Prostate gland (tissue), 2 donors: ENCODE measurements around the gene SMYD5.

Experiments used
- POLR2AphosphoS5 ChIP-seq: sonication (generic); formaldehyde crosslinking; IDR thresholded peaks from one replicate; pipeline ENCODE4 v1.6.1; 2017; ENCODE audit warnings: antibody characterized with exemption
- TF ChIP-seq, protein P1 (sequence below), 4 experiments: fragments of 200-600 bp in 2 of 4; fragments of 450-650 bp in 2 of 4; sonication (generic) in 2 of 4; IDR thresholded peaks; 1 replicate in 3 of 4; 2 replicates in 1 of 4; pipeline ENCODE4 v1.5.1; 2016 to 2019; ENCODE audit warnings: antibody characterized with exemption in 4 of 4, mild to moderate bottlenecking in 2 of 4, moderate library complexity in 2 of 4

DNA sequence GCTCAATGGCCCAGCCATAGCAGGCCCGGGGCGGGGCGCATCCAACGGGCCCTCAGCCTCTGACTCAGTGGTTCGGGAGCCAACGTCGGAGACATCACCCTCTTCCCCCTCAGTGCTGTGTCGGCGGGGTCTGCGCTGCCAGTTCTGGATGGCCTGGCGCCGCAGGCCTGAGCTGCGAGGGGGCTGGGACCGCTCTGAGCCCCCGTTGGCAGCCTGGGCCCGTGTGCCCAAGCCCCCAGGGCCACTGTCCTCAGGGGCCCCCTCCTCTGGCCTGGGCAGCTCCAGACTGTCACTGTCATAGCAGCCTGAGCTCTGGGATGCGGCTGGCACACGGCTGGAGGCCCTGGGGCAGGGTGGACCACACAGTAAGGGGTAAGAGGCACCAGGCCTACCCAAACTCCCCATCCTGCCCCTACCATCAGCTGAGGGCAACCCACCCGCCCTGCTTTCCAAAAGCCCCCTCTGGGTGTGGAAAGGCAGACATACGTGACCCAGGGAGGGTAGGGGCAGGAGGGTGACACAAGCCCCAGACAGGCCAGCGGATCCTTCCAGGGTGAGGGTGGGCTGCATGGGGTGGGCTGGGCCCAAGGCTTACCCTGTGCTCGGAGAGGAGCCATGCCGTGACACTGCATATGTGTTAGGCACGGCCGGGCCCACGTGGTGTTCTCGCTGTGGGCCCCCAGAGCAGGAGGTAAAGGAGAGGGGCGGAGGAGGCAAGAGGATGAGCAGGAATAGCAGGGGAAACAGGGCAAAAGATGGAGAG, 51.4 kb downstream of the SMYD5 start:
- TF ChIP-seq, protein P1, sequence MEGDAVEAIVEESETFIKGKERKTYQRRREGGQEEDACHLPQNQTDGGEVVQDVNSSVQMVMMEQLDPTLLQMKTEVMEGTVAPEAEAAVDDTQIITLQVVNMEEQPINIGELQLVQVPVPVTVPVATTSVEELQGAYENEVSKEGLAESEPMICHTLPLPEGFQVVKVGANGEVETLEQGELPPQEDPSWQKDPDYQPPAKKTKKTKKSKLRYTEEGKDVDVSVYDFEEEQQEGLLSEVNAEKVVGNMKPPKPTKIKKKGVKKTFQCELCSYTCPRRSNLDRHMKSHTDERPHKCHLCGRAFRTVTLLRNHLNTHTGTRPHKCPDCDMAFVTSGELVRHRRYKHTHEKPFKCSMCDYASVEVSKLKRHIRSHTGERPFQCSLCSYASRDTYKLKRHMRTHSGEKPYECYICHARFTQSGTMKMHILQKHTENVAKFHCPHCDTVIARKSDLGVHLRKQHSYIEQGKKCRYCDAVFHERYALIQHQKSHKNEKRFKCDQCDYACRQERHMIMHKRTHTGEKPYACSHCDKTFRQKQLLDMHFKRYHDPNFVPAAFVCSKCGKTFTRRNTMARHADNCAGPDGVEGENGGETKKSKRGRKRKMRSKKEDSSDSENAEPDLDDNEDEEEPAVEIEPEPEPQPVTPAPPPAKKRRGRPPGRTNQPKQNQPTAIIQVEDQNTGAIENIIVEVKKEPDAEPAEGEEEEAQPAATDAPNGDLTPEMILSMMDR (IDR thresholded peaks at IDR 0.05): no peak
- TF ChIP-seq POLR2AphosphoS5: no peak
